ENCODE data around the gene REP15.

The REP15 gene

GRCh38 chr12:27693403-27693802 is 2.8 kb upstream of the REP15 start:
- ChIA-PET POLR2A (no interaction called here), CTCF (no interaction called here)
- TF ChIP-seq BHLHE40 (IDR thresholded peaks at IDR 0.05; ENCODE audit: borderline replicate concordance) (no peak), SP1 (IDR thresholded peaks at IDR 0.05) (no peak), CTBP1 (IDR thresholded peaks at IDR 0.05; ENCODE audit: borderline replicate concordance) (no peak), L3MBTL2 (conservative IDR thresholded peaks at IDR 0.05) (no peak), FOXM1 (IDR thresholded peaks at IDR 0.05; ENCODE audit: borderline replicate concordance) (no peak), LEF1 (IDR thresholded peaks at IDR 0.05; ENCODE audit: borderline replicate concordance) (no peak), ZNF384 (IDR thresholded peaks at IDR 0.05) (no peak)
- no peak for DNase-seq (ENCODE audit: extremely low spot score)

DNA sequence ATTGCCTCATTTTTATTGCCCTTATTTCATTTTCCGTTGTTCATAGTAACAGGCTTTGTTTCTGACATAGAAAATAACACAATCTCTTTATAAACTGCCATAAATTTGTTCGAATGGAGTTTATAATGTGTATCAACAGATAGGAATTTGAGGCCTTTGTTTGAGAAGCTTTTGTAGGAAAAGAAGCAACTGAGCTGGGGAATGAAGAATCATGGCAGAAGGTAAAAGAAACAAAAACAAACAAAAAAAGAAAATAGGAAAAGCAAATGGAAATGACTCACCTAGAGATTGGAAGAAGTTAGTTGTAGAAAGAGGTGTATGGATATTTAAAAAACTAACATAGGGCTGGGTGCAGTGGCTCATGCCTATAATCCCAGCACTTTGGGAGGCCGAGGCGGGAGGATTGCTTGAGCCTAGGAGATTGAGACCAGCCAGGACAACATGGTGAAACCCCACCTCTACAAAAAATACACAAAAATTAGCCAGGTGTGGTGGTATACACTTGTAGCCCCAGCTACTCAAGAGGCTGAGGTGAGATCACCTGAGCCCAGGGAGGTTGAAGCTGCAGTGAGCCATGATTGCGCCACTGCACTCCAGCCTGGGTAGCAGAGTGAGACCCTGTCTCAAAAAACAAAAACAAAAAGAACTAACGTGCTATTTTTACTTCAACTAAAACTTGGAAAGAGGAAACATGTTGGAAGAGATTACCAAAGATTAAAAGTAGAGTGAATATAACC is 523 bp upstream of the REP15 start:
- no peak for DNase-seq (ENCODE audit: extremely low spot score)
- CTCF ChIA-PET: interaction anchor here (0.6 kb wide), 1 partner anchor 20 kb away, joined by 3 read pairs; no protein-coding TSS in a partner anchor
- TF ChIP-seq NFRKB (IDR thresholded peaks at IDR 0.05) (no peak), ZNF384 (IDR thresholded peaks at IDR 0.05) (no peak), TARDBP (IDR thresholded peaks at IDR 0.05) (no peak), BHLHE40 (IDR thresholded peaks at IDR 0.05; ENCODE audit: borderline replicate concordance) (no peak), CTBP1 (IDR thresholded peaks at IDR 0.05; ENCODE audit: borderline replicate concordance) (no peak), FOXK2 (IDR thresholded peaks at IDR 0.05) (no peak), FOXA1 (IDR thresholded peaks at IDR 0.05) (no peak), HDGF (IDR thresholded peaks at IDR 0.05; ENCODE audit: borderline replicate concordance) (no peak), SUZ12 (IDR thresholded peaks at IDR 0.05) (no peak), SP1 (IDR thresholded peaks at IDR 0.05) (no peak), FOXM1 (IDR thresholded peaks at IDR 0.05; ENCODE audit: borderline replicate concordance) (no peak), LEF1 (IDR thresholded peaks at IDR 0.05; ENCODE audit: borderline replicate concordance) (no peak), ARNT (IDR thresholded peaks at IDR 0.05) (no peak), ELF4 (IDR thresholded peaks at IDR 0.05) (no peak), L3MBTL2 (conservative IDR thresholded peaks at IDR 0.05) (no peak)
- TF ChIP-seq, protein P1, sequence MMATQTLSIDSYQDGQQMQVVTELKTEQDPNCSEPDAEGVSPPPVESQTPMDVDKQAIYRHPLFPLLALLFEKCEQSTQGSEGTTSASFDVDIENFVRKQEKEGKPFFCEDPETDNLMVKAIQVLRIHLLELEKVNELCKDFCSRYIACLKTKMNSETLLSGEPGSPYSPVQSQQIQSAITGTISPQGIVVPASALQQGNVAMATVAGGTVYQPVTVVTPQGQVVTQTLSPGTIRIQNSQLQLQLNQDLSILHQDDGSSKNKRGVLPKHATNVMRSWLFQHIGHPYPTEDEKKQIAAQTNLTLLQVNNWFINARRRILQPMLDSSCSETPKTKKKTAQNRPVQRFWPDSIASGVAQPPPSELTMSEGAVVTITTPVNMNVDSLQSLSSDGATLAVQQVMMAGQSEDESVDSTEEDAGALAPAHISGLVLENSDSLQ (IDR thresholded peaks at IDR 0.05): no peak
- POLR2A ChIA-PET: no interaction called here

DNA sequence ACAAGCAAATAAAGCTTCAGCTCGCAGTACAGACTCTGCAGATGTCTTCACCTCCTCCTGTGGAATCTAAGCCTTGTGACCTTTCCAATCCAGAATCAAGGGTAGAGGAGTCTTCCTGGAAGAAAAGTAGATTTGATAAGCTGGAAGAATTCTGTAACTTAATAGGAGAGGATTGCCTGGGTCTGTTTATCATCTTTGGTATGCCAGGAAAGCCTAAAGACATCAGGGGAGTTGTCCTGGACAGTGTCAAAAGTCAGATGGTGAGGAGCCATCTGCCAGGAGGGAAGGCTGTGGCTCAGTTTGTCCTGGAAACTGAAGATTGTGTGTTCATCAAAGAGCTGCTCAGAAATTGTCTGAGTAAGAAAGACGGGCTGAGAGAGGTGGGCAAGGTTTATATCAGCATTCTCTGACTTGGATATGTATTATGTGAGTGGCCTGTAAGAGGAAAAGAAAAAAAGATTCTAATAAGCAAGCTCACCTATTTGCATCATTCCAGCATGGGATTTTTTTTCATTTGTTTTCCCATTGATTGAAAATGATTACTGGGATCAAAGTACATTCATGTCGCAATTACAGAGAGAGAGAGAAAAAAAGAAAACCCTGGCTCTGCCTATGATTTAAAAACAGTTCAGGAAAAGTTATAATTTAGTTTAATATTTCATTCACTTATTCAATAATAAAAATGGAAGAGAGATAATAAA is 767 bp downstream of the REP15 start:
- ChIA-PET CTCF (interaction anchor here (0.6 kb wide), 1 partner anchor 22 kb away, joined by 3 read pairs; no protein-coding TSS in a partner anchor), POLR2A (no interaction called here)
- TF ChIP-seq CTBP1 (IDR thresholded peaks at IDR 0.05; ENCODE audit: borderline replicate concordance): no peak
- no peak for TF ChIP-seq FOXK2 (IDR thresholded peaks at IDR 0.05)
- TF ChIP-seq ZNF384 (IDR thresholded peaks at IDR 0.05): no peak
- TF ChIP-seq, protein P1 (IDR thresholded peaks at IDR 0.05): no peak
- TF ChIP-seq BHLHE40 (IDR thresholded peaks at IDR 0.05; ENCODE audit: borderline replicate concordance): no peak
- TF ChIP-seq SP1 (IDR thresholded peaks at IDR 0.05): no peak
- TF ChIP-seq L3MBTL2 (conservative IDR thresholded peaks at IDR 0.05): no peak
- TF ChIP-seq TARDBP (IDR thresholded peaks at IDR 0.05): no peak
- no peak for TF ChIP-seq LEF1 (IDR thresholded peaks at IDR 0.05; ENCODE audit: borderline replicate concordance)
- no peak for TF ChIP-seq FOXA1 (IDR thresholded peaks at IDR 0.05)
- DNase-seq (ENCODE audit: extremely low spot score): no peak

GRCh38 chr12:27703720-27704452 is 7.6 kb downstream of the REP15 start:
- ChIA-PET CTCF (interaction anchor here (0.5 kb wide), 1 partner anchor 43 kb away, joined by 3 read pairs; no protein-coding TSS in a partner anchor), POLR2A (no interaction called here)
- no peak for TF ChIP-seq SP1 (IDR thresholded peaks at IDR 0.05)
- no peak for TF ChIP-seq L3MBTL2 (conservative IDR thresholded peaks at IDR 0.05)
- peak; percentile 83; the same call in 1 of the 2 replicates for TF ChIP-seq FOXM1 (IDR thresholded peaks at IDR 0.05; ENCODE audit: borderline replicate concordance)
- TF ChIP-seq, protein P1 (IDR thresholded peaks at IDR 0.05): no peak
- no peak for TF ChIP-seq ZNF384 (IDR thresholded peaks at IDR 0.05)
- no peak for TF ChIP-seq ARNT (IDR thresholded peaks at IDR 0.05)
- peak; percentile 73 for DNase-seq (ENCODE audit: extremely low spot score)

DNA sequence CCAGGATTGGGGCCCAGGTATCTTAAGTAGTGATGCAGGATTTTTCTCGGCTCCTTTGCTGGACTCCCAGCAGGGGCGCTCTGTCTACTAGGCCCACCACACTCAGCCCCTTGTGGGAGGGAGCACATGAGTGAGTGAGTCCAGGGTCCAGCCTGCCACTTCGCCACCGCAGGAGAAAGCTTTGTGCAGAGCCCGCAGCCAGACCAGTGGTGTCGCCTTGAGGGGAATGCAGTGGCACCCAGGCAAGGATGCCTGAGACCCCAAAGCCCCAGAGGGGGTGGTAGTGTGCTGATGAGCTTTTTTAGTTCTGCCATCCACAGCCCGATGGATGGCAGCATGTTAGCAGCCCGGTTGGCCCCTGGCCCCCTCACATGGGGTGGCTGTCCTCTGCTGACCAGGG is 9.0 kb downstream of the REP15 start:
- ChIA-PET CTCF (interaction anchor here (0.6 kb wide), 1 partner anchor 859 kb away, joined by 3 read pairs; no protein-coding TSS in a partner anchor), POLR2A (no interaction called here)
- DNase-seq (ENCODE audit: extremely low spot score): no peak
- no peak for TF ChIP-seq LEF1 (IDR thresholded peaks at IDR 0.05; ENCODE audit: borderline replicate concordance)
- TF ChIP-seq ARNT (IDR thresholded peaks at IDR 0.05): no peak
- no peak for TF ChIP-seq FOXK2 (IDR thresholded peaks at IDR 0.05)
- TF ChIP-seq TARDBP (IDR thresholded peaks at IDR 0.05): no peak
- TF ChIP-seq SP1 (IDR thresholded peaks at IDR 0.05): no peak
- no peak for TF ChIP-seq HDGF (IDR thresholded peaks at IDR 0.05; ENCODE audit: borderline replicate concordance)
- TF ChIP-seq FOXM1 (IDR thresholded peaks at IDR 0.05; ENCODE audit: borderline replicate concordance): no peak
